NCI-H128 (cell line): ENCODE results near the gene MXI1.

Experiments
- DNase-seq: peaks from one replicate; lab custom pipeline; 2025; ENCODE audit not compliant: unreplicated experiment; lab: John Stamatoyannopoulos, UW

Gene MXI1

GRCh38 chr10:110215286-110216170, 8.1 kb downstream of the MXI1 start:
- DNase-seq: no peak

GRCh38 chr10:110216240-110216639, 8.8 kb downstream of the MXI1 start:
- no peak for DNase-seq

- DNase-seq: no peak
These were observed 9.7 kb downstream of the MXI1 start for GRCh38 chr10:110216942-110217661.

GRCh38 chr10:110217662-110218008, 10.2 kb downstream of the MXI1 start:
- DNase-seq: no peak

- no peak for DNase-seq
These were observed 11.2 kb downstream of the MXI1 start for GRCh38 chr10:110218632-110219031.

GRCh38 chr10:110219884-110220283, 12.5 kb downstream of the MXI1 start:
- DNase-seq: no peak

GRCh38 chr10:110220398-110220797, 13.0 kb downstream of the MXI1 start:
- DNase-seq: no peak

- DNase-seq: no peak
These were observed 13.8 kb downstream of the MXI1 start for GRCh38 chr10:110221044-110221720.

- DNase-seq: no peak
These were observed 14.4 kb downstream of the MXI1 start for GRCh38 chr10:110221721-110222261.

GRCh38 chr10:110222641-110223297, 15.4 kb downstream of the MXI1 start:
- no peak for DNase-seq

GRCh38 chr10:110223298-110223925, 16.0 kb downstream of the MXI1 start:
- DNase-seq: no peak

GRCh38 chr10:110224992-110225391, 17.6 kb downstream of the MXI1 start:
- DNase-seq: no peak

- no peak for DNase-seq
These were observed 18.0 kb downstream of the MXI1 start for GRCh38 chr10:110225441-110225755.

- peak; percentile 29 for DNase-seq
These were observed 18.5 kb downstream of the MXI1 start for GRCh38 chr10:110225756-110226542.

GRCh38 chr10:110226543-110226925, 19.1 kb downstream of the MXI1 start:
- DNase-seq: no peak

GRCh38 chr10:110226926-110227641, 19.7 kb downstream of the MXI1 start:
- DNase-seq: no peak

GRCh38 chr10:110228066-110228465, 20.7 kb downstream of the MXI1 start:
- DNase-seq: no peak

GRCh38 chr10:110229155-110229554, 21.8 kb downstream of the MXI1 start:
- no peak for DNase-seq

- no peak for DNase-seq
These were observed 26.4 kb downstream of the MXI1 start for GRCh38 chr10:110233846-110234245.
